22Rv1 (cell line): ENCODE results near the gene CTNNA3.

ENCODE experiments used
- H3K27ac ChIP-seq: fragments of 450-650 bp; 2 replicates; pipeline ENCODE4 v1.5.1; 2017
- CTCF ChIP-seq: fragments of 450-650 bp; IDR thresholded peaks from 2 replicates; pipeline ENCODE4 v1.5.1; 2017; ENCODE audit warnings: mild to moderate bottlenecking
- ZFX ChIP-seq: fragments of 450-650 bp; IDR thresholded peaks from 2 replicates; pipeline ENCODE4 v1.6.1; 2017; ENCODE audit warnings: antibody characterized with exemption, borderline replicate concordance

The CTNNA3 gene

GRCh38 chr10:67663449-67664087, 32.4 kb downstream of the CTNNA3 start:
- no peak overlapping the region for H3K27ac ChIP-seq
- no peak for TF ChIP-seq ZFX
- TF ChIP-seq CTCF: no peak

- TF ChIP-seq ZFX (no peak), CTCF (no peak)
- no peak overlapping the region for H3K27ac ChIP-seq
These were observed 33.6 kb downstream of the CTNNA3 start for GRCh38 chr10:67662415-67662814.

GRCh38 chr10:67659497-67659896, 36.5 kb downstream of the CTNNA3 start:
- no peak overlapping the region for H3K27ac ChIP-seq
- no peak for TF ChIP-seq ZFX
- TF ChIP-seq CTCF: no peak

- TF ChIP-seq ZFX: no peak
- TF ChIP-seq CTCF: no peak
- H3K27ac ChIP-seq: no peak overlapping the region
These were observed 38.2 kb downstream of the CTNNA3 start for GRCh38 chr10:67657775-67658174.

- TF ChIP-seq CTCF (no peak), ZFX (no peak)
- no peak overlapping the region for H3K27ac ChIP-seq
These were observed 45.4 kb downstream of the CTNNA3 start for GRCh38 chr10:67650558-67650957.

GRCh38 chr10:67648613-67649229, 47.3 kb downstream of the CTNNA3 start:
- TF ChIP-seq CTCF: no peak
- no peak for TF ChIP-seq ZFX
- H3K27ac ChIP-seq: no peak overlapping the region

GRCh38 chr10:67630904-67631303, 65.1 kb downstream of the CTNNA3 start:
- H3K27ac ChIP-seq: no peak overlapping the region

More at GRCh38 chr10:67630904-67631303, 65.1 kb downstream of the CTNNA3 start:
- TF ChIP-seq CTCF (no peak), ZFX (no peak)
